HuH-7 (cell line): Measurements from ENCODE around the gene TMA7.

Experiments used
- DNase-seq: peaks from one replicate; pipeline ENCODE4 v3.0.0; 2011; ENCODE audit warnings: low spot score

TMA7 gene

GRCh38 chr3:48409291-48410201, 30.5 kb upstream of the TMA7 start:
- no peak for DNase-seq

- DNase-seq = no peak
Measured at GRCh38 chr3:48410205-48411040, 29.6 kb upstream of the TMA7 start.

- no peak for DNase-seq
Measured at GRCh38 chr3:48411041-48411588, 28.9 kb upstream of the TMA7 start.

GRCh38 chr3:48411606-48412374, 28.3 kb upstream of the TMA7 start:
- no peak for DNase-seq

- no peak for DNase-seq
Measured at GRCh38 chr3:48412375-48413001, 27.6 kb upstream of the TMA7 start.

- DNase-seq = no peak
Measured at GRCh38 chr3:48413086-48413485, 27.0 kb upstream of the TMA7 start.

GRCh38 chr3:48413611-48414010, 26.4 kb upstream of the TMA7 start:
- DNase-seq = no peak

- DNase-seq = no peak
Measured at GRCh38 chr3:48414376-48415250, 25.4 kb upstream of the TMA7 start.

- DNase-seq = no peak
Measured at GRCh38 chr3:48415251-48415953, 24.7 kb upstream of the TMA7 start.

- DNase-seq = no peak
Measured at GRCh38 chr3:48416091-48416505, 24.0 kb upstream of the TMA7 start.

GRCh38 chr3:48416546-48416945, 23.5 kb upstream of the TMA7 start:
- DNase-seq = no peak

- no peak for DNase-seq
Measured at GRCh38 chr3:48417529-48418108, 22.4 kb upstream of the TMA7 start.

GRCh38 chr3:48418140-48418539, 21.9 kb upstream of the TMA7 start:
- DNase-seq = no peak

- no peak for DNase-seq
Measured at GRCh38 chr3:48418651-48419050, 21.4 kb upstream of the TMA7 start.

- no peak for DNase-seq
Measured at GRCh38 chr3:48419149-48419548, 20.9 kb upstream of the TMA7 start.

GRCh38 chr3:48419597-48419996, 20.5 kb upstream of the TMA7 start:
- no peak for DNase-seq

GRCh38 chr3:48420561-48420960, 19.5 kb upstream of the TMA7 start:
- no peak for DNase-seq

GRCh38 chr3:48422272-48422671, 17.8 kb upstream of the TMA7 start:
- DNase-seq = peak; percentile 57

- DNase-seq = no peak
Measured at GRCh38 chr3:48422681-48423080, 17.4 kb upstream of the TMA7 start.
